ENCODE results near the gene COL18A1.
"Not testable (repeated sequence)": the region's sequence is repeated elsewhere in the genome, so short reads cannot be mapped to it uniquely, and the experiment has no call there.

Gene COL18A1

DNA sequence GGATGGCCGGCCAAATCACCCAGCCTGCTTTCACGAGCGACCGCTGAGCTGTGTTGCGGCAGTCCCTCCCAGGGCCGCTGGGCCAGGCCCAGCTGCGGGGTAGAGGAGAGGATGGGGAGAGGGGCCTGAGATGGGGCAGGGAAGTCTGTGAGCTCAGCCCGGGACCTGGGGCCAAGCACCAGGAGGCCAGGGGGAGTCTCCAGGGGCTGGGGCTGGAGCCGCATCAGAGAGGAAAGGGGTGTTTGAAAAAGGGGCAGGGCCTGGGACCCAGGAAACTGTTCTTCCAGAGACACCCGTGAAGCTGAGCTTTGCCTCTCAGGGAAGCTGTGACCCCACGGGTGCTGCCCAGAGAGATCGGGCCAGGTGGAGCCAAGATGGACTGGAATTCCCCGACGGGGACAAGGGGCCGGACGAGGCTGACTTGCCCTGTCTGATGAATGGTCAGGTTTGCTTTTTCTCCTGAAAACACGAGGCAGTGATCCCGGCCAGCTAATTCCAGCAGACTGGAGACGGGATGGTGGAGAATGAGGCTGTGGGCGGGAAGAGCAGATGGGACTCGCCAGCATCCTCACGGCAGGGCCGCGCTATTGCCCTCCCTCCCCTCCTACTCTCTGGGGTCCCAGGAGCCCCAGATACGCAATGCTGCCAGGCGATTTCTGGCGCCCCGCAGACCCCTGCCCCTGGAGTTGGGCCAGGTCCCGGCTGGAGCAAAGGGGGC lies 40.3 kb upstream of the COL18A1 start:
- H3K36me3 Mint-ChIP-seq: peaks cover 6% of the 10 kb centered on the region
- peak overlapping the region; percentile 90 for H3K27ac Mint-ChIP-seq
- peak overlapping the region; percentile 55 for H3K4me3 Mint-ChIP-seq
- H3K4me1 Mint-ChIP-seq: peaks cover 10% of the 10 kb centered on the region
- DNase-seq (ENCODE audit: low spot score in 2 of 2): no peak
- H3K9me3 Mint-ChIP-seq: no peaks in the 10 kb centered on the region
- no peak for ATAC-seq

GRCh38 chr21:45365186-45365607 lies 39.8 kb upstream of the COL18A1 start:
- H3K4me3 Mint-ChIP-seq: no peak overlapping the region
- ATAC-seq (no peak), DNase-seq (ENCODE audit: low spot score in 2 of 2) (no peak)
- no peak overlapping the region for H3K27ac Mint-ChIP-seq
- peaks cover 6% of the 10 kb centered on the region for H3K36me3 Mint-ChIP-seq
- no peaks in the 10 kb centered on the region for H3K9me3 Mint-ChIP-seq
- peaks cover 14% of the 10 kb centered on the region for H3K4me1 Mint-ChIP-seq

DNA sequence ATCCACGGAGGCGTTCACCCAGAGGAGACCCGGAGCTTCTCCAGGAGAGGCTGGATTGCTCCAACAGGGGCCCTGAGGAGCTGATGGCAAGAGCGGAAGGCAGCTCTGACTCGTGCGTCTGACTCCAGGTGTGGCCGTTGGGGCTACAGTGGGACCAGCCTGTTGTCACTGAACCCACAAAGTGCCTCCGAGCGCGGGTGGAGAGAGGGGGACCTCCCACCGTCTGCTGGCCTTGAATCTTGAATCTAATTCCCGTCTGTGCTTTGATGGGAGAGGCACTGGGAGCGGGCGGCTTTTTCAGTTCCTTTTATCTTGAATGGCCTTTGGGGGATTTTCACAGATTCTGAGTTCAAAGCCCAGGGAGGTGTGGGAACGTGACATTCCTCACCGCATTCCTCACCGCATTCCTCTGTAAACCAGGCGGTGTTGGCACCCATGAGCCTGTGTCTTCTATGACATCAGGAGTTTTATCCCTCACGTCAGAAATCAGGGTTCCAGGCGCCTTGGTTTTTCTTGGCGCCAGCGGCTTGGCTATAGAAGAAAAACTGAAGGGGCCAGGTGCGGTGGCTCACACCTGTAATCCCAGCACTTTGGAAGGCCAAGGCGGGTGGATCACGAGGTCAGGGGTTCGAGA lies 39.2 kb upstream of the COL18A1 start:
- H3K36me3 Mint-ChIP-seq: peaks cover 6% of the 10 kb centered on the region
- no peak for ATAC-seq
- no peak for DNase-seq (ENCODE audit: low spot score in 2 of 2)
- no peak overlapping the region for H3K4me3 Mint-ChIP-seq
- H3K4me1 Mint-ChIP-seq: peaks cover 19% of the 10 kb centered on the region
- peak overlapping the region; percentile 43 for H3K27ac Mint-ChIP-seq
- H3K9me3 Mint-ChIP-seq: no peaks in the 10 kb centered on the region

- ATAC-seq: no peak
- peak overlapping the region; percentile 43 for H3K27ac Mint-ChIP-seq
- no peaks in the 10 kb centered on the region for H3K9me3 Mint-ChIP-seq
- no peak for DNase-seq (ENCODE audit: low spot score in 2 of 2)
- H3K4me3 Mint-ChIP-seq: no peak overlapping the region
- H3K36me3 Mint-ChIP-seq: peaks cover 6% of the 10 kb centered on the region
- H3K4me1 Mint-ChIP-seq: peaks cover 25% of the 10 kb centered on the region
These were observed 38.5 kb upstream of the COL18A1 start for GRCh38 chr21:45366476-45366875.

DNA sequence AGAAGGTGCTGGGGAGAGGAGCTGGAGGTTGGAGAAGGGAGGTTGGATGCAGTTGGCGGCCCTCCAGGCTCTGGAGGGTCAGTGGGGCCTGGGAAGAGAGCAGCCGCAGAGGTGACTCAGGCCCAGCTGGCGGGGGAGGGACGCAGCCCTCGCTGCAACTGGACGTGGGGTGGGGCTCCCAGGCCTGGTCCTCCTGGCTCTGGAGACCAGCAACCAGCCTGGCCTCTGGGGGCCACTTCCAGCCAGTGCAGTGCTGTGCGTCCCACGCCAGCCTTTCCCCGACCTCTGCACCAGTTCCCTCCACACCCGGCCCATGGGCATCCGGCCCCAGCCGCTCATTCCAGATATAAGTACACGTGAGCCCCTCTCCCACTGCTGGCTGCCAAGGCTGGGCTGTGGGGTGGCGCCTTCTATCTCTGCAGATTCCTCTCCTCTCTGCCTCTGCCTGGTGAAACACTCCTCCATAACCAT lies 38.0 kb upstream of the COL18A1 start:
- H3K27ac Mint-ChIP-seq: peak overlapping the region; percentile 43

DNA sequence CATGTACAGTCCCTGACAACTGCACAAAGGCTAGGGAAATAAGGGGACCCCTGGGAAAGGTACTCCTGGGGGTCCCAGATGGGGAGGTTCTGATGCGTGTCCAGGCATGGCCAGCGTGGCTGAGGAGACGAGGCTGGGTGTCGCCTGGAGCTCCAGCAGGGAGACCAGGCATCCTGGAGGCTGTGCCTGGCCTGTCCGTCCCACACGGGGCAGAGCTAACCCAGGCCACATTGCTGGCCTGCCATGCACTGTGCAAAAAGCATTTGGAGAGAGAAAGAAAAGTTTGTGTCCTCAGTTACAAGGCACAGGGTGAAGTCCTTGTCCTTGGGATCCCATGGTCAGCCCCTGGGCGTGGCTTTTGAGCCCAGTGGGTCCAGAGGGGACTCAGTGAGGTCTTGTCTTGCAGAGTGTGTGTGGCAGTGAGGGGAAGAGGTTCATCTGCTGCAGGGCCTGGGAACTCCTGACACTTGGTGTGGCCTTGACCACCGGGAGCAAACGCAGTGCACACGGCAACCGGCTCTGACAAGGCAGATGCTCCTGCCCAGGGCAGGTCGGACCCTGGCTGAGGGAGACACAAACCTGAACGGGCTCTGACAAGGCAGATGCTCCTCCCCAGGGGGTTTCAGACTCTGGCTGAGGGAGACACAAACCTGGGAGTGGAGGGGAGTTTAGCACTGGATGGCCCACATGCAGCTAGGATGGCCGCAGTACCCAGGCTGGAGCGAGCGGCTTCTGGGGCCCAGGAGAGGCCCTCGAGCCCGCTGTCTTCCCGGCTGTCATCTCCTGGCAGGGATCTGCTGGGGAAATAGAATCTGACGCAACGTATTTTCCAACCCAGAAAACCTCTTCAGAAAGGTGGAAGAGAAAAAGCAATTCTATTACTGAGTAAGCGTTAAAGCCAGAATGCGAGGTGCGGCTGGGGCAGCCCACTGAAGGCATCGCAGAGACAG lies 37.3 kb upstream of the COL18A1 start:
- ATAC-seq (no peak), DNase-seq (ENCODE audit: low spot score in 2 of 2) (no peak)
- Mint-ChIP-seq H3K27ac (no peak overlapping the region), H3K4me1 (peaks cover 25% of the 10 kb centered on the region), H3K36me3 (peaks cover 6% of the 10 kb centered on the region), H3K4me3 (no peak overlapping the region), H3K9me3 (no peaks in the 10 kb centered on the region)

More for the DNA sequence above, 38.0 kb upstream of the COL18A1 start:
- Mint-ChIP-seq H3K36me3 (peaks cover 6% of the 10 kb centered on the region), H3K4me1 (peaks cover 25% of the 10 kb centered on the region), H3K9me3 (no peaks in the 10 kb centered on the region), H3K4me3 (no peak overlapping the region)
- DNase-seq (ENCODE audit: low spot score in 2 of 2): no peak
- ATAC-seq: no peak

DNA sequence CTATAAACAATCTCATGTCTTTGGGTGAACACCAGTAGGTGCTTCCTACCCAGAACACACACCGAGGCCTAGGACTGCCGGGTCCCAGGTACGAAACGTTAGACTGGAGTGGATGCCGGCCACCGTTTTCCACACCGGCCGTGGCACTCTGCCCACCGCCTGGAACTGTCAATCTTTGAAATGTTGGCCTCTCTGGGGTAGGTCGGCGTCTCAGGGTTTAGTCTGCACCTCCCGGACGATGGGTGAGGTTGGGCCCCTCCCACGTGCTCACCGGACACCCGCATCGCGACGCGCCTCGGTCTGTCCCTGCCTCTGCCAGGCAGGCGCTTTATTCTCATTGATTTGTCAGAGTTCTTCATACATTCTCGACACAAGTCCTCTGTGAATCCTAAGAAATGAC lies 35.9 kb upstream of the COL18A1 start:
- not testable (repeated sequence) for H3K9me3 Mint-ChIP-seq; H3K4me3 Mint-ChIP-seq; H3K36me3 Mint-ChIP-seq; DNase-seq (ENCODE audit: low spot score in 2 of 2); H3K27ac Mint-ChIP-seq; ATAC-seq
- H3K4me1 Mint-ChIP-seq: peaks cover 20% of the 10 kb centered on the region

DNA sequence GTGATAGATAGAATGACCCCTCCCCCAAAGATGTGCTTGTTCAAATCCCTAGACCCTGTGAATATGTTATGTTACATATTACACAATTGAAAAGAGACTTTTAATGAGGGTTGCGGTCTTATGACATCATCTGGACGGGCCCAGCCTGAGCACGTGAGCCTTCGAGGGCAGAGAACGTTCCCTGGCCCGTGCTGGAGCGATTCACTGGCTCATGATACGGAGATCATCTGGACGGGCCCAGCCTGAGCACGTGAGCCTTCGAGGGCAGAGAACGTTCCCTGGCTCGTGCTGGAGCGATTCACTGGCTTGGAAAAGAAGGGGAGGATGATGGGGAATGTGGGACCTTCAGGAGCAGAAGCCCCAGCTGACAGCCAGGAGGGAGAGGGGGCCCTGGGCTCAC lies 34.4 kb upstream of the COL18A1 start:
- H3K4me3 Mint-ChIP-seq: no peak overlapping the region
- no peaks in the 10 kb centered on the region for H3K9me3 Mint-ChIP-seq
- ATAC-seq (no peak), DNase-seq (ENCODE audit: low spot score in 2 of 2) (no peak)
- H3K27ac Mint-ChIP-seq: no peak overlapping the region
- peaks cover 15% of the 10 kb centered on the region for H3K4me1 Mint-ChIP-seq
- H3K36me3 Mint-ChIP-seq: no peaks in the 10 kb centered on the region

- Mint-ChIP-seq H3K4me1 (peaks cover 15% of the 10 kb centered on the region), H3K27ac (no peak overlapping the region), H3K36me3 (no peaks in the 10 kb centered on the region), H3K9me3 (no peaks in the 10 kb centered on the region), H3K4me3 (no peak overlapping the region)
- ATAC-seq (no peak), DNase-seq (ENCODE audit: low spot score in 2 of 2) (no peak)
These were observed 33.9 kb upstream of the COL18A1 start for GRCh38 chr21:45371081-45371480.

DNA sequence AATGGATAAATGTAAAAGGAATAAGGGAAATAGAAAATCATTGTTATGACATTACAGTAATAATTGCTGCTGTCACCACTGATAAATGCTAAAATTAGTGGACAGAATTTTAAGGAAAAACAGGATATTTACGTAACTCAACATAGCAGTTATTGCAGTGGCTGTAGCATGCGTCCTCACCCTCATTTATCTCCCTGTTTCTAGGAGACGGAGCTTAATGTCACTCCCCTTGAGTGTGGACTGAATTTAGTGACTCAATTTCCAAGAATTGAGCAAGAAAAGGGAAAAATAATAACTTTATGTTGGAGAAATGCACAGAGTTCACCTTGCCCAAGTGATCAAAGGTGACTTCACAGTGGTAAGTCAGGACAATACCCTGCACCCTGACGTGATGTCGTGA lies 33.3 kb upstream of the COL18A1 start:
- ATAC-seq (no peak), DNase-seq (ENCODE audit: low spot score in 2 of 2) (no peak)
- no peak overlapping the region for H3K27ac Mint-ChIP-seq
- peaks cover 15% of the 10 kb centered on the region for H3K4me1 Mint-ChIP-seq
- no peaks in the 10 kb centered on the region for H3K9me3 Mint-ChIP-seq
- no peaks in the 10 kb centered on the region for H3K36me3 Mint-ChIP-seq
- no peak overlapping the region for H3K4me3 Mint-ChIP-seq

DNA sequence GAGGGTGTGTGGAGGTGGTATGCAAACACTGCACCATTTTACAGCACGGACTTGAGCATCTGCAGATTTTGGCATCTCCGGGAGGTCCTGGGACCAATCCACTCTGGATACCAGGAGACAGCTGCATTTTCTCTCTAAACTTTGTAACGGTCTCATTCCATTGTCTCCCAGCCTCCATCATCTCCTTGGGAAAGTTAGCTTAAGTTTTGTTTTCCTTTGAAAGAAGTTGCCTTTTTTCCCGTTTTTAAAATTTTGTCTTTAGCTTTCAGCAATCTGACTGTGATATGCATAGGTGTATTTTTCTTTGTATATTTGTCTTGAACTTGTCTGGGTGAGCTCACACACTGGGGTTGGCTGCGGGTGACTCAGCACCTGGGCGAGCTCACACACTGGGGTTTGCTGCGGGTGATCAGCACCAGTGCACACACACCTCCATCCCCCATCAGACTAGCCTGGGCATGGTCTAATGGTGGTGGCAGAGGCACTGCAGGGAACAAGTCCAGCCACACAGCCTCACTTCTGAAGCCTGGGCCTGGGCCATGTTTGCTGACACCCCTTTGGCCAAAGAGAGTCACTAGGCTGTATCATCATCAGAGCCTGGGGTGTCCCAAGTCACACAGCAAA lies 32.1 kb upstream of the COL18A1 start:
- Mint-ChIP-seq H3K9me3 (no peaks in the 10 kb centered on the region), H3K4me1 (peaks cover 15% of the 10 kb centered on the region), H3K4me3 (no peak overlapping the region), H3K27ac (no peak overlapping the region), H3K36me3 (no peaks in the 10 kb centered on the region)
- no peak for DNase-seq (ENCODE audit: low spot score in 2 of 2)
- ATAC-seq: peak; percentile 49

DNA sequence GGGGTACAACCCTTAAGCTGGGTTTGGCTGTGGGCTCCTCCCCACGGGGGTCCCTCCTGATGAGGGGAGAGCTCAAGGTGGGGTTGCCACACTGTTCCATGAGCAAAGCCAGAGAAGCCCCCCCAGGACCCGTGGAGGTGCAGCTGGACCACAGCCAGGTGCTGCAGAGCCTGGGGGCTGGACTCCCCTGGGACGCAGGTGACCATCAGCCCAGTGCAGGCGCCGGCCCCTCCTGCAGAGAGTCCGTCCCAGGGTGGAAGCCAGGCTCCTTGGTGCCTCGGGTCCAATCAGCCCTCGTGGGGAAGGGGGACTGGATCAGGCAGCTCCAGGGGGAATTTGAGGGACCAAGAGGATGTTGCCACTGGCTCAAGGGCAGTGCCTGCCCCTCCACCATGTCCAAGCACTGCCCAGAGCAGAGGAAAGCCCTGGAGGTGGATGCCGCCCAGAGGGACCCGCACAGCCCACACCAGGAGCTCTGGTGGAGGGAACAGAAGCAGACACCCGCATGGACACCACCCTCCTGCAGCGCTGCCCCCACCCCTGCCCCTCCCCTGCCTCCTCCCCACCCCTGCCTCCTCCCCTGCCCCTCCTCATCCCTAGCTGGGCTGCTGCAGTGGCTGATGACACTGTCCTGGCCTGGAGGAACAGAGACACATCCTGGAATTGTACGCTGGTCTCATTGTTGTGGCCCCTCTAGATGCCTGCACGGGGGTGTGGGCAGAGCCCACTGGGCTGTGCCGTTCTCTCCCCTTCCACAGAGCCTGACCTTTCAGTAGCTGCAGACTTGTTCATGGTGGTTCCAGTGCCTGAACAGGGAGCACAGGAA lies 30.8 kb upstream of the COL18A1 start:
- no peak for ATAC-seq
- Mint-ChIP-seq H3K4me1 (peaks cover 15% of the 10 kb centered on the region), H3K4me3 (no peak overlapping the region), H3K36me3 (no peaks in the 10 kb centered on the region), H3K27ac (no peak overlapping the region), H3K9me3 (no peaks in the 10 kb centered on the region)
- no peak for DNase-seq (ENCODE audit: low spot score in 2 of 2)

DNA sequence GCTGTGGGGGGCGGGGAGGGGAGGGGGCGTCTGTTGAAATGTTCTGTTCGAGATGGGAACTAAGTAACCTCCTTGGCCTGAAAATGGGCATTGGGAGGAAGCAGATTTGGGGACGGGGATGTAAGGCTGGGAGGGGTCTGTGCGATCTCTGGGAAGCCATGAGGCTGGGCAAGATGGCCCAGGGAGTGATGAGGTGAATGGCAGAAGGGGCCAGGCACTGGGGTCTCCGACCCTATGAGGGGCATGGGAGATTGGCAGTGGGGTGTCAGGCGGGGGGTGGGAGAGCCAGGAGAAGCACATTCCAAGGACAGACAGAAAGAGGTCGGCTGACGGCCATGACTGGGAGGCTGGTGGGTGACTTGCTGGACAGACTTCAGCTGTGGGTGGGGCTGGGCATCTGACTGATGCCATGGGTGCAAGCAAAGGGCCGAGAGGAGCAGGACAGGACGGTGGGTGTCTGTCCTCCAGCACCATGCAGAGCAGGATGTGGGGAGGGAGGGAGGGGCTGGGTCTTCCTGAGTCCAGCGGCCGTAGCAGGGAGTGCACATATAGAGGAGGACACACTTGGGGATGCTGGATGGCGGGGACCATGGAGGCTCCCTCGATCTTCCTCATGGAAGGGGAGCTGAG lies 30.0 kb upstream of the COL18A1 start:
- no peak overlapping the region for H3K27ac Mint-ChIP-seq

More for the DNA sequence above, 30.0 kb upstream of the COL18A1 start:
- Mint-ChIP-seq H3K36me3 (no peaks in the 10 kb centered on the region), H3K9me3 (no peaks in the 10 kb centered on the region), H3K4me3 (no peak overlapping the region), H3K4me1 (peaks cover 14% of the 10 kb centered on the region)
- ATAC-seq: no peak
- no peak for DNase-seq (ENCODE audit: low spot score in 2 of 2)
